GM19467 (cell line): ENCODE data around the gene PRKAG1.

Source experiments
- ATAC-seq: cut with Tn5 transposase; IDR thresholded peaks from one replicate; pipeline ENCODE4 v1.9.1; 2021; ENCODE audit warnings: mild to moderate bottlenecking, moderate library complexity; ENCODE audit not compliant: unreplicated experiment

PRKAG1 gene

DNA sequence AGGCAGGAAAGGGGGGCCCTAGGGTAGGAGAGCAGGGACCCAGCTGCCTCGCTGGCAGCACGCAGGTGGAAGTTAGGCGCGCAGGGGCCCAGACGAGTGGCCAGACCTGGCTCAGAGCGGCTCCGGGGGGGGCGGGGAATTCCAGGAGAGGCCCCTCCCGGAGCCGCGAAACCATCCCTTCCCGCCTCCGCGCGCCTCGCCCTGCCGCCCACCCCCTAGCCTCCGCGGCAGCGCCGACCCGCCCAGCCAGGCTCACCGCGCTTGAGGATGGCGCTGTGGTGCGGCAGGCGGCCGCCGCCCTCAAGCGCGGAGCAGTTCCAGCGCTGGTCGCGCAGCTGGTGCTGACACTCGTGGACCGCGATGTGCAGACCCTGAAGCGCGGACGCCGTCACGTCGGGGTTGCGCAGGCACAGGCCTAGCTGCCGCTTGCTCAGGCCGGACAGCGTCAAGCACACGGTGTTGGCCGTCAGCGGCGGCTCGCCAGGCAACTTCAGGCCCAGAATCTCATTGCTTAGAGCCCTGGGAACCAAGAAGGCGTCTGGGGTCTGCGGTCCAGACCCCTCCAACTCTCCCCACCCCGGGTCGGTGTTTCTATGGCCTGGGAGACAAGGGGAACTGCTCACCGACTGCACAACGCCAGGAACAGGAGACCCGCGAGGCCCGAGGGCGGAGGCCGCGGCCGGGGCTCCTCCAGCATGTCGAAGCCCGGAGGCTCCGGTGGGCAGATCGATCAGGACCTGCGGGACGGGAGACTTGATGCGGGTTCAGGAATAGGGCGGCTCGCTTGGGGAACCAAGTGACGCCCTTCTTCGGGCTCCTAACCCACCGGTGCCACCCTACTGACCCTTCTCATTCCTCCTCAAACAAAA lies 48.5 kb downstream of the PRKAG1 start:
- ATAC-seq = no peak

DNA sequence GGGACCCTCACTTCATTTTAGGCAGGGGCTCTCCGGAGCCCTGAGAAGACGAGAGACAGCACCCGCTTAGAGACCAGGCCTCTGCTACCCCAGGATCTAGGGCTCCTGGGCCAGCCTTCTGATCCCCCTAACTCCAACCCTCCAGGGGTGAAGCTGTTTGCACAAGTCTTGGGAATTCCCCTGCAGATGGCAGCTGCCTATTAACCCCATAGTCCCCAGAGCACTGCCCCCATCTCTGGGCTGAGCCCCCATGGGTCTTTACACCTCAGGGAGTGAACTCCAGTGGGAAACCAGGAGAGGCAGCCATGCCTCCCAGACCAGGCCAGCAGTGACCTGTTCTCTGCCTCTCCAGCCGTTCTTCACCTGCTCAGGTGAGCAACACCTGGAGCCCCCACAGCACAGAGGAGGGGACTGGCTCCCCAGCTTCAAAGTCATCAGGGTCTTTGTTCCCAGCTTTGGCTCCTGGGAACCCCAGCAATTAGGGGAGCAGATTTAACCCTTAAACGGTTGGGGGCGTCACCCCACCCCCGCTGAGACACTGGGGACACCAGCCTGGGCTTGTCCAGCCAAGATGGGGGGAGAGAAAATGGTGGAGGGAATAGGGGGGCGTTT lies 49.3 kb downstream of the PRKAG1 start:
- ATAC-seq = no peak

DNA sequence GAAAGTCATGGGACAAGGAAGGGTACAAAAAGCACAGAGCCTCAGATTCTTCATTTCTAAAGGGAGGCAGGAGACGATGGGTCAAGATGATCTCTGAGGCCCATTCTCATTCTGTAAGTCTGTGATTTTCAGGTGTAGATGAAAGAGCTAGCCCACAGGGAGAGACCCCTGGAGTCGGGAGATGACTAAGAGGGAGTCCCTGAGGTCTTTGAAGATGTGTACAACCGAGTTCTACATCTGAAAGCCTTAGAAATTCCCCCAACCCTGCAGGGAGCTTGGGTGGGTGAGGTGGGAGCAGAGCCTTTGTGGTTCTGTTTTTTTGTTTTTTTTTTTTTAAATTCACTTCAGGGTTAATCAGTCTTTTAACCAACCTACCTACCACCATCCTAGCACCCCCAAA lies 50.1 kb downstream of the PRKAG1 start:
- ATAC-seq = no peak

DNA sequence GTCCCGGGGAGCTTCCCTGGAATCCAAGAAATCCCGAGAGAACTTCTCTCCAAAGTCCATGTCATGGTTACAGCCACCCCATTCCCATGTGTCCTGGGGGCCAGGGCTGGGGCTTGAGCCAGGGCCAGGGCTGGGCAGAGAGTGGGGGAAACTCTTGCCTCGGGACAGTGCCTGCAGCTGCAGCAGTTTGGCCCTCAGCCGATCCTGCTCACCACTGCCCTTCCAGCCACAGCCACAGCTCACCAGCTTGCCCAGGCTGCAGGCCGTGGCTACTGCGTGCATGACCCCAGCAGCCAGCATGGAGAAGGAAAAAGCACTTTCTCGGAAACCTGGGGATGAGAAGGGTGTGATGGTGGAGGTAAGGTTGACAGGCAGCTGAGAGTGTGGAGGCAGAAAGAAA lies 50.6 kb downstream of the PRKAG1 start:
- ATAC-seq = no peak

DNA sequence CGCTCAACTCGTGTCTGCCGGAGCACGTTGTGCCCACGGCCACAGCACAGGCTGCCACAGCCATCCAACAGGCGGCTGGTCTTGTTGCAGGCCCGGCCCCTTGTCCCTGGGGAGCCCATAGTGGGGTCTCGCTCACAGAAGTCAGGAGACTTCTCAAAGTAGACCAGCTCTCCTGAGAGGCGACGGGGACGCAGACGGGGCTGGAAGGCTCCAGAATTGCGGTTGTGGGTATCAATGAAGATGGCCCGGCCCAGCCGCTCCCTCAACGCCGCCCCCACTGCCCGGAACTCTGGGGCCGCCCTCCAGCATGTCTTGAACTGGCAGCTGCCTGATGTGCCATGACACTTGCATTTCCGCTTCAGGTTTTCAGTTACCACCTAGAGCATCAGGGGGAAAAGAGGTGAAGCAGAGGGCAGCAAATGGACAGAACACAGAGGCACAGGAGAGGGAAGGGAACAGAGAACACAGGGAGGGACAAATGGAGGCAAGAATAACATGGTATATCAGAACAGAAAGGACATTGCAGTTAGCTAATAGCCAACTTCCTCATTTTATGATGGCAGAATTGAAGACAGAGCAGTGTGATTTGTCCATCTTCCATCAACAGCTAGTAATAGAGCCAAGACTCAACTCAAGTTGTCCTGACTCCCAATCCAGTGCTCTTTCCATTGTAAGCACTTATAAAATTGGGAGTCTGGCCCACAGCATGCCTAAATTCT lies 52.2 kb downstream of the PRKAG1 start:
- no peak for ATAC-seq

DNA sequence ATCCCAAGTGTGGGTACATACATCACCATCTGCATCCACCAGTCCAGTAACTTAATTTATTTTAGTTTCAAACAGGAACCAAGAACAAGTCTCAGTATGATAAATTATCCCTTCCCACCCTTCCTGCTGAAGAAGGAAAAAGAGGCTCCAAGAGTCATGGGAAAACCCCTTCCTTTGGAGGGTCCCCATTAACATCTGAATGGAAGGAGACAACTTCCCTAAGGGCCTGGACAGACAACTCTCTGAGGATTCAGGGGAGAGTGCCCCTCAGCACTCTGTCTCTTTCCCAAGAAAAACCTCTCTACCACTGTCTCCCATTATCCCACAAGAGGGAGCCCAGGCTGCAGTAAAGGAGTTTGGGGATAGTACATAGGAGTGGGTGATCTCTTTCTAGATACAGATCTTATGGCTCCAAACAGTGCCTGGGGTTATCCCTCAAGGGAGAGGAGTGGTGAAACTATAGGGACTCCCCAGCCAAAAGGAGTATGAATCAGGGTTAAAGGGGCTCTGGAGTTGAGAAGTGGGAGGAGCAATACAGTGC lies 53.2 kb downstream of the PRKAG1 start:
- no peak for ATAC-seq

DNA sequence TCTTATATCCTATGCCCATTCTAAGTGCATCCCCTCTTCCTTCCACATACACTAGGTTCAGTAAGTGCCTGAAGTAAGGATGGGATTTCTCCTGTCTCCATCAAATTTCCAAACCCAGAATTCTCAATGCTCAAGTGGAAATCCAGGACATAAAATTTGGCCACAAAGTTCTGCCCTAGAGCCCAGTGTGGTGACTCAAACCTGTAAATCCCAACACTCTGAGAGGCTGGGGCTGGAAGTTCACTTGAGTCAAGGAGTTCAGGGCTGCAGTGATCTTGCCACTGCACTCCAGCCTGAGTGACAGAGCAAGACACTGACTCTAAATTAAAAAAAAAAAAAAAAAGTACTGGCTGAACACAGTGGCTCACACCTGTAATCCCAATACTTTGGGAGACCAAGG lies 56.8 kb downstream of the PRKAG1 start:
- no peak for ATAC-seq

DNA sequence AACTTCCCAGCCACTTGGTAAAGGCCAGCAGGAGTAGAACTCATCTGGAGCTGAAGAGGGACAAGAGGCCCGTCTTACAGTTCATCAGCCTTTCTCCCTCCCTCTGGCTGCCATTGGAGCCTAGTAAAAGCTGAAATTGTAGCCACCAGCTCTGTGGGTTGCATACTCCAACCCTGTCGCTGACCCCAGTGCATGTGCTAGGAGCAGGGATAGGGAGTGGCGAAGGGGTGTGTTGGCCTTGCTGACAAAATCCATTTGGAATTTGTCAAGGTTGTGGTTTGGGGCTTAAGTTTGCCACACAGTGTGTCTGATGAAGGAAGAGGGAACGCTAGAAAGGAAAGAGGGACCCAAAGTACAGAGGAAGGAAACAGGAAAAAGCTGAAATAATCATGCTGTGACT lies 57.2 kb downstream of the PRKAG1 start:
- ATAC-seq = no peak

DNA sequence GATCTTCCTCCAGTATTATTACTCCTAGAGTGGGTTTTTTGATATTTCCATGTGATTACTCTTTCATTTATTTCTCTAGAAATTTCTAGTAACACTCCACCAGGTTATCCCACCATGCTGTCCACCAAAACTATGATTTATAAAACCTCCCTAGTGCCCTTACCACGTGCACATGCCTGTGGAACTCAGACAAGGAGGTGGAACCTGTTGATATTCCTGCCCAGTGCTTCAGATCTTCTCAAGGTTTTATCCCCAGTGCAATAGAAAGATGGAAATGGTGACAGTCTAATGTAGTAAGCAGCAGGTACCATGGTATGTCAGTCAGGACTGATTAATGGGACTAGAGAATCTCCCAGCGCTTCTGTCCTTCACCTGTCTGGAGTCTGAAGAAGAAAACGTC lies 57.7 kb downstream of the PRKAG1 start:
- ATAC-seq = no peak

DNA sequence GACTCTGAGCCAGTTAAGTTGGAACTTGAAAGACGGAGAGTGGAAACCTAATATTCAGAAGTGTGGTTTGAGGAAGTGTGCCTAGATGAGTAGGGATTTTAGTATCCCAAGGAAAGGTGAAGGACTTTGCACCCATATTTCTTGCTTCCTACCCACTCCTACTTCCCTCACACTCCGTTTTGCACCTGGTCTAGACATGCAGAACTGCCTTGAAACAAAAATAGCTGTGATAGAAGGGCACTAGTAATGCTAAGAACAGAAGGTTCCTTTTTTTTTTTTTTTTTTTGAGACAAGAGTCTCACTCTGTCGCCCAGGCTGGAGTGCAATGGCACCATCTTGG lies 60.6 kb downstream of the PRKAG1 start:
- ATAC-seq = no peak

DNA sequence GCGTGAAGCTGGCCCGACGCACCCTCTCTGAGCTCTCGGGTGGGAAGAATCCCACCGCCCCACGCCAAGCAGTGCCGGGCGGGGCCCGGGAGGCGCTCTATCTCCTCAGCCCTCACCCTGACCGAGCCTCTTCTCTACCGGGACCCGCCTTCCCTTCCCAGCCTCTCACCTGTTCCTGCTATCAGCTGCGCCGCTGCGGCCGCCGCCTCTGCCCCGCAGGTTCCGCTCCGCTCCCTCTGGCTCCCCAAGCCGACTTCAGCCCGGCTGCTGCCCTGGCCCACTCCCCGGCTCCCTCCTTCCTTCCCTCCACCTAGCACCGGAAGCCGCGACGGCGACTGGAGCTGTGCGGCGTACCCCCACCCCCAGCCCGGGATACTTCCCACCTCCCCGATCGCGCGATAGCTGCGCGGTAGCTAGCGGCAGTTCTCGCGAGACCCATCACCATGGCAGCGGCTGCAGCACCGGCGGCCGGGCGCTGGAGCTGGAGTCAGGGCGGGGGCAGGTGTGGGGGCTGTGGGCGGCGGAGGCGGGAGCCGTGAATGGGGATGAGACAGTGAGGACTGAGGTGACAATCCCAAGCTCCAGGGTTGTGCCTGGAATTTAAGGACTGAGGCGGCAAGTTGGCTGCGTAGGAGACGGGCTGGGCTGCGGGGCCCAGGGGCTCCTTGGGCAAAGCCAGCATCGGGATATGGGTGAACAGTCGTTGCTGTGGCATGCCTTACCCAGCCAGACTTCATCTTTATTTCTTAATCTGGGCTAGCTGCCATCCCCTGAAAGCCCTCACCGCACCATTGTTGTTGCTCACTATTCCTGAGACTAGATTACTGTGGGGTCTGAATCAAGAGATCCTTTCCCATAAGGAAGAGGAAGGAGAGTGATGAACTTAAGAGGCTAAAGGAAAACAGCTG lies 61.2 kb downstream of the PRKAG1 start, which contains the start of gene ARF3:
TSS of gene ARF3 (minus strand) at position 347 of the 908 bp plus-strand sequence. CDS start 16,392 bp downstream, outside the sequence.
- ATAC-seq = peak; percentile 82

DNA sequence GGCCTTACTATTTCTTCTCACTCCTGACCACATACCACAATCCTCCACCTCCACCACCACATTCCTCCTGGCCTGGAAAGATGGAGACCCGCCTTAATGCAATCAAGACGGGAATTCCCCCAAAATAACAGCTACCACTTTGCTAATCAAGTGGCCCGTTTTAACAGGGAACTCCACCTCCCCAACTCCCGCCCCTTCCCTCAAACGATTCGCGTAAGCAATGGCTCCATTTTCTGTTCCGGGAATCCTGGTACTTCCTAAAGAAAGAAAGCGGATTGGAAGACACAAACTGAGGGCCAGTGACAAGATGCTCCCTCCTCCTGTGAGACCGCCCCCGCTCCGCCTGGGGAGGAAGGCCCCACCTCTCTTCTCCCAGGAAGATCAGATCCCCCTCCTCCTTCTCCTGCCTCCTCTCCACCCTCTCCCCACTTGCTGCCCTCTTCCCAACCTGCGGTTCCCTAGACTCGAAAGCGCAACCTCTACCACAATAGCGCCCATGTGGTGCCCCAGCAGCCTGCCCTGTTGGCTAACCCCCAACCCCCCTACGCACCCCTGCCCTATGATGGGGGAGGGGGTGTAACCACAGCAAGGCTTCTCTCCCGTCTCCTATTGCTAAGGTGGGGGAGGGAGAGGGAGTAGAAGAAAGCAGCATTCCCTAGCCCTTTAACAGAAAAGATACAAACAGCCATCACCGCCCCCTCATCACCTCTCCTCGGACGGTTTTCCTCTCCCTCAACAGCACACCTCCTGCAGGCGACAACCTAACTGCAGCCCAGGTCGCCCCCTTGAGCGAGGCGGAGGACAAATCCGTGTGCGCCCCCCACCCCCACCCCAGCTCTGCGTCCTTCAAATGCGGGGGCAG lies 62.1 kb downstream of the PRKAG1 start:
- peak; percentile 17 for ATAC-seq

DNA sequence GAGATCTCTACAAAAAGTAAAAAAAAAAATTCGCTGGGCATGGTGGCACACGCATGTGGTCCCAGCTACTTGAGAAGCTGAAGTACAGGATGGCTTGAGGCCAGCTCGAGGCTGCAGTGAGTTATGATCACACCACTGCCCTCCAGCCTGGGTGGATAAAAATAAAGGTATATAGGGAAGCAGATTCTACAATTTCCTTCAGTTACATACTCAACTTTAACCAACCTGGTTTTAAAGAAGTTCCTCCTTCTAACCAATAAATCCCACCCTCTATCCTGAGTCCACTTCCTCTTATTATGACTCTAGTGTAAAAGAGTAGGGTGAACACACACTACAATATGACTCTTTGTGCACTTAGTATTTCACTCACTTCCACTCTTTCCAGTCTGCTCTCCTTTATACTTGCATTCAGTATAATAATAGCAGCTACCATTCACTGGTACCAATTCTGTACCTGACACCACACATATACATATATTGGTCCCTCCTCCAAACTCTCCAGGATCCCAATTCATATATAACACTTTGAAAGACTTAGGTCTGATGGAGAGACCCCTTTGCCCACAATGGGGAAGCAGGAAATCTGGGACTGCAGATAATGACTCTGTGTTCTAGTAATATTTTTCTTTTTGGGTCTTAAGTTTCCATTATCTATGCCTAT lies 63.6 kb downstream of the PRKAG1 start:
- ATAC-seq = no peak

DNA sequence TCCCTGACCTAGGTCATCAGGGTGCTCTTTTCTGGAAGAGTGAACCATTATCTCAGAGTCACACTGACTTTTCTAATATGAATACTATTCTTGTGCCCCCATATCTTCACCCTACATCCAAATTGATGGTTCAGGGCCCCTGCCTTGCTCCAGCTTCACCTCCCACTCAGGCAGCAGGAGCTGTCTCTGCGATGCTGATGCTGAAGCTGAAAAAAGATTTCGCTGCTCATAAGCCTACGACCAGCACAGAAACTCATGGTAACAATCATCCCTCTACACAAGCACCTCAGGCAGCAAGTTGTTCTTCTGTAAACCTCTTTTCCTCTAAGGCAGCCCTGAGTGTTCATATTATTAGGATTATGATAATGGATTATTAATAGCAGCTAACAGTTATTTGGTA lies 64.5 kb downstream of the PRKAG1 start:
- no peak for ATAC-seq

DNA sequence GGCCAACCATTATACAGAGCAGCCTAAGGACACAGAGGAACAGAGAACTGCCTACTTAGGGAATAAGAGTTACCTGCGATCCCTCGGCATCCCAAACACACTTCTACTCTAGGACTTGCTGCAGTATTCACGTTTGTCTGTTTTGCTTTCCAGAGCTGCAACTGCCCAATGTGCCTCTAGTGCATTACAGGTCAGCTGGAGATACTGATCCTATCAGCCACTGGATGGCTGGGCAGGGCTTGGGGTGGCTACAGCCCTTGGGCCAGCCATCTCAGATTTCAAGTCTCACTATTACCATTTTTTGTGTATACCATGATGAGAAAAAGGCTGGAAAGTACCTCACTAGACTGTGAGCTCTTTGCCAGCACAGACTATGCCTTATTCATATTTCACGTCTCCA lies 65.9 kb downstream of the PRKAG1 start:
- ATAC-seq = no peak
